NCI-H1092 (cell line): ENCODE data around the gene ARL8A.
"Not testable (repeated sequence)": the region's sequence is repeated elsewhere in the genome, so short reads cannot be mapped to it uniquely, and the experiment has no call there.

Source experiments
- DNase-seq: peaks from one replicate; lab custom pipeline; 2025; lab: John Stamatoyannopoulos, UW

ARL8A gene

GRCh38 chr1:202173993-202174392, 29.5 kb upstream of the ARL8A start:
- no peak for DNase-seq

- no peak for DNase-seq
Observed at GRCh38 chr1:202172015-202172355, 27.4 kb upstream of the ARL8A start.

GRCh38 chr1:202171292-202172014, 26.9 kb upstream of the ARL8A start:
- no peak for DNase-seq

GRCh38 chr1:202170726-202171125, 26.2 kb upstream of the ARL8A start:
- DNase-seq = no peak

GRCh38 chr1:202168861-202169260, 24.3 kb upstream of the ARL8A start:
- DNase-seq = no peak

GRCh38 chr1:202167708-202168415, 23.3 kb upstream of the ARL8A start:
- peak; percentile 68 for DNase-seq

- DNase-seq = not testable (repeated sequence)
Observed at GRCh38 chr1:202167054-202167453, 22.5 kb upstream of the ARL8A start.

GRCh38 chr1:202165942-202166843, 21.7 kb upstream of the ARL8A start:
- DNase-seq = no peak

GRCh38 chr1:202165267-202165941, 20.9 kb upstream of the ARL8A start:
- no peak for DNase-seq

- DNase-seq = no peak
Observed at GRCh38 chr1:202164271-202165037, 19.9 kb upstream of the ARL8A start.

GRCh38 chr1:202163281-202164270, 19.0 kb upstream of the ARL8A start:
- DNase-seq = no peak

GRCh38 chr1:202162418-202163280, 18.1 kb upstream of the ARL8A start:
- DNase-seq = no peak

GRCh38 chr1:202162047-202162417, 17.5 kb upstream of the ARL8A start:
- DNase-seq = no peak

GRCh38 chr1:202161151-202162046, 16.9 kb upstream of the ARL8A start:
- DNase-seq = no peak

- DNase-seq = no peak
Observed at GRCh38 chr1:202160377-202160940, 15.9 kb upstream of the ARL8A start, which contains the start of gene PTPN7. PTPN7 (minus strand) TSS chr1:202160602; CDS start chr1:202159402, 1,200 bp downstream.

- DNase-seq = no peak
Observed at GRCh38 chr1:202159534-202160371, 15.2 kb upstream of the ARL8A start.
